AG04450 (cell line): ENCODE data around the gene DDX28. TPM values are rescaled to one million over a fixed set of nuclear protein-coding genes. Genes with fewer than 3 reads are reported as not detected.

Experiments used
- CTCF ChIA-PET: fragments of 300-600, 350-600 bp; formaldehyde crosslinking; extraction: SDS; loops from one replicate; lab custom pipeline; 2022; ENCODE audit warnings: antibody characterized with exemption, inconsistent platforms; lab: Charles Lee
- POLR2A ChIA-PET: fragments of 350-600 bp; formaldehyde crosslinking; extraction: SDS; loops from one replicate; lab custom pipeline; 2021; ENCODE audit warnings: antibody characterized with exemption, inconsistent platforms; lab: Yijun Ruan, JAX
- DNase-seq: peaks from one replicate; pipeline ENCODE4 v3.0.0-alpha.2; 2011; ENCODE audit warnings: low read depth, low spot score
- H3K27ac ChIP-seq: one replicate; pipeline ENCODE4 v1.5.1; 2012; ENCODE audit warnings: low read depth, low read length, control low read depth
- H3K27me3 ChIP-seq: one replicate; pipeline ENCODE4 v1.6.0; 2012; ENCODE audit warnings: low read length; ENCODE audit not compliant: control insufficient read depth, insufficient read depth
- H3K4me3 ChIP-seq: 2 replicates; pipeline ENCODE4 v1.5.1; 2011; ENCODE audit warnings: mild to moderate bottlenecking, low read depth, low read length, control low read depth
- H3K9me3 ChIP-seq: 2 replicates; pipeline ENCODE4 v1.5.1; 2012; ENCODE audit warnings: low read length; ENCODE audit not compliant: control insufficient read depth, insufficient read depth
- CTCF ChIP-seq: IDR thresholded peaks from 2 replicates; pipeline ENCODE4 v1.5.1; 2011; ENCODE audit warnings: low read depth, low read length, control low read depth, inconsistent platforms
- polyA plus RNA-seq: library from polyadenylated mRNA; depleted of rRNA; stranded (reverse); fragments of >200 nt; gene quantifications from 2 replicates; pipeline ENCODE4 v1.2.3, GENCODE V29; 2011

DDX28 gene
- polyA plus RNA-seq, 1 experiment, result 7.6 TPM

- CTCF ChIA-PET, result interaction anchor here (0.6 to 1.5 kb wide), 4 partner anchors 34 to 238 kb away, joined by 3 to 6 read pairs (median 4); no protein-coding TSS in a partner anchor
- no peak for DNase-seq
These were observed 30.3 kb downstream of the DDX28 start for GRCh38 chr16:67992661-67993206.

GRCh38 chr16:67990018-67990386, 33.0 kb downstream of the DDX28 start:
- Histone ChIP-seq H3K4me3 (no peak overlapping the region), H3K9me3 (no peaks in the 10 kb centered on the region), H3K27ac (no peak overlapping the region), H3K27me3 (no peaks in the 10 kb centered on the region)
- no peak for DNase-seq
- ChIA-PET POLR2A (no interaction called here), CTCF (no interaction called here)
- TF ChIP-seq CTCF, result no peak

More at GRCh38 chr16:67992661-67993206, 30.3 kb downstream of the DDX28 start:
- Histone ChIP-seq H3K27me3 (no peaks in the 10 kb centered on the region), H3K27ac (no peak overlapping the region), H3K4me3 (no peak overlapping the region), H3K9me3 (no peaks in the 10 kb centered on the region)
- TF ChIP-seq CTCF, result no peak
- POLR2A ChIA-PET, result no interaction called here

- Histone ChIP-seq H3K27ac (no peak overlapping the region), H3K4me3 (no peak overlapping the region), H3K27me3 (no peaks in the 10 kb centered on the region), H3K9me3 (no peaks in the 10 kb centered on the region)
- CTCF ChIA-PET, result no interaction called here
- POLR2A ChIA-PET, result no interaction called here
- no peak for DNase-seq
- TF ChIP-seq CTCF, result no peak
These were observed 33.6 kb downstream of the DDX28 start for GRCh38 chr16:67989322-67990017.

- H3K27me3 ChIP-seq, result no peaks in the 10 kb centered on the region
- ChIA-PET CTCF (interaction anchor here (0.9 kb wide), 1 partner anchor 52 kb away, joined by 3 read pairs; no protein-coding TSS in a partner anchor), POLR2A (no interaction called here)
- no peaks in the 10 kb centered on the region for H3K9me3 ChIP-seq
- no peak for DNase-seq
- H3K4me3 ChIP-seq, result no peak overlapping the region
- no peak for TF ChIP-seq CTCF
- no peak overlapping the region for H3K27ac ChIP-seq
These were observed 34.4 kb downstream of the DDX28 start for GRCh38 chr16:67988675-67989074.

GRCh38 chr16:67987460-67988160, 35.4 kb downstream of the DDX28 start:
- no peaks in the 10 kb centered on the region for H3K9me3 ChIP-seq
- H3K4me3 ChIP-seq, result no peak overlapping the region
- ChIA-PET POLR2A (no interaction called here), CTCF (interaction anchor here (1.2 kb wide), 1 partner anchor 53 kb away, joined by 4 read pairs; no protein-coding TSS in a partner anchor)
- no peak for TF ChIP-seq CTCF
- no peak for DNase-seq
- H3K27ac ChIP-seq, result no peak overlapping the region
- no peaks in the 10 kb centered on the region for H3K27me3 ChIP-seq
